DND-41 (cell line): ENCODE measurements around the gene BMF.
"Not testable (repeated sequence)": the region's sequence is repeated elsewhere in the genome, so short reads cannot be mapped to it uniquely, and the experiment has no call there.

Experiments used
- ATAC-seq: fragments of 200-7000 bp; cut with Tn5 transposase; 3 replicates; pipeline ENCODE4 v1.9.1; 2021; ENCODE audit warnings: low read depth; ENCODE audit not compliant: insufficient read depth
- DNase-seq: peaks from one replicate; pipeline ENCODE4 v3.0.0-alpha.2; 2020
- H2AFZ ChIP-seq: 2 replicates; pipeline ENCODE4 v1.6.0; 2012; ENCODE audit warnings: low read depth, low read length
- H3K27ac ChIP-seq: 2 replicates; pipeline ENCODE4 v1.5.1; 2012; ENCODE audit warnings: low read length, inconsistent platforms
- H3K27me3 ChIP-seq: fragments of 200-600 bp; sonication (generic); 2 replicates; pipeline ENCODE4 v1.6.0; 2012; ENCODE audit warnings: low read length, mild to moderate bottlenecking, inconsistent platforms; ENCODE audit not compliant: insufficient read depth, poor library complexity
- H3K36me3 ChIP-seq: 2 replicates; pipeline ENCODE4 v1.5.1; 2012; ENCODE audit warnings: low read length, inconsistent platforms; ENCODE audit not compliant: insufficient read depth
- H3K4me1 ChIP-seq: 2 replicates; pipeline ENCODE4 v1.5.1; 2012; ENCODE audit warnings: mild to moderate bottlenecking, low read length; ENCODE audit not compliant: insufficient read depth
- H3K4me2 ChIP-seq: 2 replicates; pipeline ENCODE4 v1.6.0; 2012; ENCODE audit warnings: mild to moderate bottlenecking, moderate library complexity, low read length, inconsistent platforms; ENCODE audit not compliant: insufficient read depth
- H3K4me3 ChIP-seq, 2 experiments: fragments of 200-600 bp in 1 of 2; shearing (Covaris generic) in 1 of 2; 2 replicates each; pipeline ENCODE4 v1.5.1; 2012 to 2016; ENCODE audit warnings: inconsistent platforms in 2 of 2, low read length in 2 of 2, mild to moderate bottlenecking in 2 of 2, low read depth in 1 of 2, moderate library complexity in 1 of 2
- H3K79me2 ChIP-seq: 2 replicates; pipeline ENCODE4 v1.6.0; 2012; ENCODE audit warnings: low read length, inconsistent platforms; ENCODE audit not compliant: insufficient read depth
- H3K9ac ChIP-seq: 2 replicates; pipeline ENCODE4 v1.6.0; 2012; ENCODE audit warnings: low read depth, mild to moderate bottlenecking, inconsistent platforms, low read length, moderate library complexity
- H3K9me3 ChIP-seq: 2 replicates; pipeline ENCODE4 v1.5.1; 2012; ENCODE audit warnings: low read length, moderate library complexity, mild to moderate bottlenecking, inconsistent platforms; ENCODE audit not compliant: insufficient read depth, severe bottlenecking
- H4K20me1 ChIP-seq: 2 replicates; pipeline ENCODE4 v1.6.0; 2012; ENCODE audit warnings: low read length; ENCODE audit not compliant: insufficient read depth
- CTCF ChIP-seq: IDR thresholded peaks from 2 replicates; pipeline ENCODE4 v1.5.1; 2012; ENCODE audit warnings: borderline replicate concordance, low read length, moderate library complexity, mild to moderate bottlenecking; ENCODE audit not compliant: poor library complexity, severe bottlenecking; ENCODE audit errors: extremely low read depth
- EZH2 ChIP-seq: IDR thresholded peaks from 3 replicates; pipeline ENCODE4 v1.6.1; 2012; ENCODE audit warnings: borderline replicate concordance, low read depth, mild to moderate bottlenecking, moderate library complexity, low read length, inconsistent platforms; ENCODE audit not compliant: severe bottlenecking

The BMF gene

DNA sequence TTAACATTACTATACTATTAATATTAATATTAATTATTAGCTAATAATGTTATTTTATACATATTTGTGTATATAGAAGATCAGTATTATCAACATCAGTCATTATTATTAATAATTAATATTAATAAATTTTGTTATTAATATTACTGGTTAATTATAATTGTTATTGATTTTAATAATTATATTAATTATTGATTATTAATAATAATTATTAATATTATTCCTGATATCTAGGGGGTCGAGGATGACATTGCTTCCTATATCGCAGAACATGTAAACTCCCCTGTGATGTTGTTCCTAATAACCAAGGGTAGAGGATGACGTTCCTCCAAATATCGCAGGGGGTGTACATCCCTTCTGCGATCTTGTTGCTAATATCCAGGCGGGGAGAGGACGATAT is 17.3 kb upstream of the BMF start:
- no peak overlapping the region for H3K4me3 ChIP-seq
- no peaks in the 10 kb centered on the region for H3K36me3 ChIP-seq
- H3K9me3 ChIP-seq = no peaks in the 10 kb centered on the region
- ATAC-seq (no peak), DNase-seq (no peak)
- no peak overlapping the region for H3K27ac ChIP-seq
- no peak overlapping the region for H3K4me2 ChIP-seq
- H3K79me2 ChIP-seq = no peaks in the 10 kb centered on the region
- H3K4me1 ChIP-seq = no peaks in the 10 kb centered on the region
- no peak overlapping the region for H3K9ac ChIP-seq
- no peaks in the 10 kb centered on the region for H4K20me1 ChIP-seq
- no peak overlapping the region for H2AFZ ChIP-seq
- H3K27me3 ChIP-seq = no peaks in the 10 kb centered on the region
- TF ChIP-seq EZH2 (no peak), CTCF (no peak)

- not testable (repeated sequence) for H4K20me1 ChIP-seq, H3K4me2 ChIP-seq, ATAC-seq, H3K27ac ChIP-seq, H3K4me1 ChIP-seq, H3K79me2 ChIP-seq, H3K27me3 ChIP-seq, DNase-seq, H3K36me3 ChIP-seq, H2AFZ ChIP-seq, H3K9me3 ChIP-seq, H3K4me3 ChIP-seq, H3K9ac ChIP-seq
Observed at GRCh38 chr15:40124807-40125285, 16.2 kb upstream of the BMF start.

DNA sequence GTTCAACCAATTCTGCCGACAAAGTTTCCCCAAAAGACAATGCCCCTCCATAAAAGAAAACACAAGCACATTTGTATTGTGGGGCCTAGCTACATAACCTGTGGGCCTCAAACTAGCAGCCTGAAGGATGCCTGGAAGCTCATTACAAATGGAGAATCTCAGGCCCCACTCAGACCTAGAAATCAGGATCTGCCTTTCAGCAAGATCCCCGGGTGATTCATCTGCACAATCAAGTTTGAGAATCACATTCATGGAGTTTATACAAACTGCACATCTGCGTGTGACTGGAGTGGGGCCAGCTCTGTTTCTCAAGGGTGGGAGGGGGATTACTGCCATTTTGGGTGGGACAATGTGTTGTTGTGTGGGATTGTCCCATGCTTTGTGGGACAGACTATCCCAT is 15.7 kb upstream of the BMF start:
- not testable (repeated sequence) for H3K4me2 ChIP-seq, H3K79me2 ChIP-seq, ATAC-seq, H2AFZ ChIP-seq, H3K9ac ChIP-seq, H4K20me1 ChIP-seq, H3K9me3 ChIP-seq, H3K36me3 ChIP-seq, H3K27ac ChIP-seq, H3K4me1 ChIP-seq, H3K27me3 ChIP-seq, DNase-seq, H3K4me3 ChIP-seq

DNA sequence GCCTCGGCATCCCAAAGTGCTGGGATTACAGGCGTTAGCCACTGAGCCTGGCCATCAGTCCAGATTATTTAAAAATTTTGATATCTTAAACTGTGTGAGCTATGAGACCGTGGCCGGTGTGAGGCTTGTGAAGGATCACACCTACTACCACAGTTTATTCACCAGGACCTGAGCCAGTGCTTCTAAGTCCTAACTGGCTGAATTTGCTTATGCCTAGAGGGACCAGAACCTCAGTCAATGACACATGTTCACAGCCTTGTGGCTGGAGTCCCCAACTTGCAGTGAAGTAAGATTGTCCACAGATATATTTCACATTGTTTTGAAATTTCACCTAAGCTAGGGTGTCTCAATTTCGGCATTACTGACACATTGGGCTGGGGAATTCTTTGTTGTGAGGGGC is 15.2 kb upstream of the BMF start:
- ATAC-seq, H3K4me1 ChIP-seq, H4K20me1 ChIP-seq, H2AFZ ChIP-seq, H3K9ac ChIP-seq, DNase-seq, H3K4me3 ChIP-seq, H3K36me3 ChIP-seq, H3K9me3 ChIP-seq, H3K79me2 ChIP-seq, H3K27ac ChIP-seq, H3K27me3 ChIP-seq, H3K4me2 ChIP-seq: not testable (repeated sequence)

DNA sequence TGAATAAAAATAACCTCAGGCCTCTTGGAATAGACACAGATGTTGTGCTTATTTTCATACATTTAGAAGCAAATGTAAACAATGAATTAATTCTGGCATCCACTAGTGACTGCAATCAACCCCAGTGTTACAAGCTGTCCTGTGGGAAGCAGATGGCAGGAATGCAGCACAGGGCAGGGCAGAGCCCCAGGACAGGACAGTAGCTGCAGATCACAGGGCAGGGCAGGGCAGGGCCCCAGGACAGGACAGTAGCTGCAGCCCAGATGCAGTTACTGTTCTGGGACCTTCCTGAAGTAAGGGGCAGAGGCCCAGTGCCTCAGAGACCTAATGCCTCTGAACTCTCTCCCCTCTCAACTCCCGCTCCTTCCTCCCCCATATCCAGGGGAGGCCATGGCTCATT is 14.3 kb upstream of the BMF start:
- not testable (repeated sequence) for H2AFZ ChIP-seq, H4K20me1 ChIP-seq, ATAC-seq

More for the DNA sequence above, 14.3 kb upstream of the BMF start:
- H3K9ac ChIP-seq, H3K4me2 ChIP-seq, H3K36me3 ChIP-seq, H3K4me1 ChIP-seq, H3K27ac ChIP-seq, H3K27me3 ChIP-seq, H3K9me3 ChIP-seq, H3K4me3 ChIP-seq, H3K79me2 ChIP-seq, DNase-seq: not testable (repeated sequence)
